HepG2 (cell line): ENCODE results near the gene RPRML. TPM values are rescaled to one million over a fixed set of nuclear protein-coding genes. Genes with fewer than 3 reads are reported as not detected.

ENCODE experiments used
- CSRNP1 ChIP-seq: sonication (generic); formaldehyde crosslinking; IDR thresholded peaks from 2 replicates; pipeline ENCODE4 v1.8.1; 2023; ENCODE audit warnings: mild to moderate bottlenecking, missing genetic modification reagents
- DNMT1 ChIP-seq: sonication (generic); formaldehyde crosslinking; IDR thresholded peaks from 2 replicates; pipeline ENCODE4 v1.5.1; 2020; ENCODE audit warnings: mild to moderate bottlenecking, missing genetic modification reagents
- MBNL3 ChIP-seq: fragments of 250-450 bp; sonication (Bioruptor Pico); conservative IDR thresholded peaks from 2 replicates; pipeline ENCODE4 v1.8.0; 2022; ENCODE audit warnings: mild to moderate bottlenecking, inconsistent platforms
- NFRKB ChIP-seq: fragments of 450-650 bp; IDR thresholded peaks from 2 replicates; pipeline ENCODE4 v1.6.1; 2017
- SALL2 ChIP-seq: sonication (generic); formaldehyde crosslinking; IDR thresholded peaks from 2 replicates; pipeline ENCODE4 v1.8.1; 2023; ENCODE audit warnings: mild to moderate bottlenecking, missing genetic modification reagents, inconsistent platforms
- STAT6 ChIP-seq: sonication (generic); formaldehyde crosslinking; IDR thresholded peaks from 2 replicates; pipeline ENCODE4 v1.4.0; 2020; ENCODE audit warnings: missing genetic modification reagents, mild to moderate bottlenecking, borderline replicate concordance
- ZNF460 ChIP-seq: sonication (generic); formaldehyde crosslinking; IDR thresholded peaks from 2 replicates; pipeline ENCODE4 v1.5.1; 2020; ENCODE audit warnings: missing genetic modification reagents, mild to moderate bottlenecking, borderline replicate concordance
- ZNF850 ChIP-seq: sonication (generic); formaldehyde crosslinking; conservative IDR thresholded peaks from 2 replicates; pipeline ENCODE4 v1.9.0; 2021; ENCODE audit warnings: mild to moderate bottlenecking, missing genetic modification reagents
- ZSCAN22 ChIP-seq: sonication (generic); formaldehyde crosslinking; IDR thresholded peaks from 2 replicates; pipeline ENCODE4 v1.4.0; 2020; ENCODE audit warnings: mild to moderate bottlenecking, missing genetic modification reagents
- polyA plus RNA-seq, 8 experiments: library from polyadenylated mRNA; depleted of rRNA in 3 of 8; stranded (reverse) in 7 of 8; unstranded in 1 of 8; fragments of >200 nt; fragmentation: Illumina TruSeq in 4 of 8; extraction: Trizol in 4 of 8; gene quantifications; 2 replicates each; pipeline versions ENCODE4 v1.2.1 to v1.2.3, GENCODE V29; 2011 to 2016; ENCODE audit warnings: low read depth in 4 of 8, missing spikeins in 1 of 8, mixed read lengths in 1 of 8; ENCODE audit not compliant: insufficient read depth in 1 of 8
- total RNA-seq, 5 experiments: library from RNA; depleted of rRNA; stranded (reverse); fragments of >200 nt; fragmentation: Illumina TruSeq; extraction: Trizol; gene quantifications; 2 replicates each; pipeline ENCODE4 v1.2.3, GENCODE V29; 2016; ENCODE audit warnings: low read depth in 1 of 5
- TF ChIP-seq, protein P1 (sequence below): sonication (generic); formaldehyde crosslinking; IDR thresholded peaks from 2 replicates; pipeline ENCODE4 v1.9.0; 2021; ENCODE audit warnings: mild to moderate bottlenecking, missing genetic modification reagents
- TF ChIP-seq, protein P2 (sequence below): IDR thresholded peaks from 2 replicates; pipeline ENCODE4 v1.6.1; 2012; ENCODE audit warnings: low read length, improper control_type of control experiment

Gene RPRML
- total and polyA plus RNA-seq, 2 of the 13 experiments (the other 11 are each of a cell fraction or from before 2014, with no cell fraction given) = not detected

DNA sequence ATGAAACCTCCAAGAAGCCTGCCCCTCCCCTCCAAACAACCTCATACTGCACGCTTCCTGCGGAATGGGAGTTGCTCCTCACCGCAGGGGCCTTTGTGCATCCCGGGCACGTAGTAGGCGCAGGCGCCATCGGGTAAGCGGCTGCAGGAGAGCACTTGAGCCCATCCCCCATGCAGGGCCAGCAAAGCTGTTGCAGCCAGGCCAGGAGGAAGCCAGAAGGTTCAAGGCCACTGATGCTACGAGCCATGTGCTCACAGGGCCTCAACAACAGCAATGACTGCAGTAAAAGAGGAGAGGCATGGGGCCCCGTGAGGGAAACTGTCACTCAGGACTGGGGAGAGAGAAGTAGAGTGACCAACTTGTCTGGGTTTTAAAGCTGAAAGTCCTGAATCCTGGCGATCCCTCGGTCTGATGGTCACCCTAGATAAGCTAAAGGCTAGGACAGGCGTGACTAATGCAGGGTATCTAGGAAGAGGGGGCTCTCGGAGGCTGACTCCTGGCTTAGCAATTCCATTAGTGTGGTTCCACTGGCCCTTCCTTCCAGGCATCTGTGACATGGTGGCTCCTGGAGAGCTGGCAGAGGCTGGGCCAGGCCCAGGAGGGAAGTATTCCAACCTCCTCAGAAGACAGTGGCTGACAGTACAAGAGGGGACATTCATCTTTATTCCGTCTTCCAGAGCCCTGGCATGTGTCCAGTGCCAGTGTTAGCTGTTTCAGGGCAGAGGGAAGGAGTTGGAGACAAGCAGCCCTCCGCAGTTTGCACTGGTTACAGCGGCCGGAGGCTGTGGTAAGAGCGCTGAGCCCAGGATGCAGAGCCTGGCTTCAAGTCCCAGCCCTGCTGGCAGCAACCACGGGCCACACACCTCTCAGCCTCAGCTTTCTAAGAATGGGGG lies 35.3 kb downstream of the RPRML start (continued):
- TF ChIP-seq, protein P1, sequence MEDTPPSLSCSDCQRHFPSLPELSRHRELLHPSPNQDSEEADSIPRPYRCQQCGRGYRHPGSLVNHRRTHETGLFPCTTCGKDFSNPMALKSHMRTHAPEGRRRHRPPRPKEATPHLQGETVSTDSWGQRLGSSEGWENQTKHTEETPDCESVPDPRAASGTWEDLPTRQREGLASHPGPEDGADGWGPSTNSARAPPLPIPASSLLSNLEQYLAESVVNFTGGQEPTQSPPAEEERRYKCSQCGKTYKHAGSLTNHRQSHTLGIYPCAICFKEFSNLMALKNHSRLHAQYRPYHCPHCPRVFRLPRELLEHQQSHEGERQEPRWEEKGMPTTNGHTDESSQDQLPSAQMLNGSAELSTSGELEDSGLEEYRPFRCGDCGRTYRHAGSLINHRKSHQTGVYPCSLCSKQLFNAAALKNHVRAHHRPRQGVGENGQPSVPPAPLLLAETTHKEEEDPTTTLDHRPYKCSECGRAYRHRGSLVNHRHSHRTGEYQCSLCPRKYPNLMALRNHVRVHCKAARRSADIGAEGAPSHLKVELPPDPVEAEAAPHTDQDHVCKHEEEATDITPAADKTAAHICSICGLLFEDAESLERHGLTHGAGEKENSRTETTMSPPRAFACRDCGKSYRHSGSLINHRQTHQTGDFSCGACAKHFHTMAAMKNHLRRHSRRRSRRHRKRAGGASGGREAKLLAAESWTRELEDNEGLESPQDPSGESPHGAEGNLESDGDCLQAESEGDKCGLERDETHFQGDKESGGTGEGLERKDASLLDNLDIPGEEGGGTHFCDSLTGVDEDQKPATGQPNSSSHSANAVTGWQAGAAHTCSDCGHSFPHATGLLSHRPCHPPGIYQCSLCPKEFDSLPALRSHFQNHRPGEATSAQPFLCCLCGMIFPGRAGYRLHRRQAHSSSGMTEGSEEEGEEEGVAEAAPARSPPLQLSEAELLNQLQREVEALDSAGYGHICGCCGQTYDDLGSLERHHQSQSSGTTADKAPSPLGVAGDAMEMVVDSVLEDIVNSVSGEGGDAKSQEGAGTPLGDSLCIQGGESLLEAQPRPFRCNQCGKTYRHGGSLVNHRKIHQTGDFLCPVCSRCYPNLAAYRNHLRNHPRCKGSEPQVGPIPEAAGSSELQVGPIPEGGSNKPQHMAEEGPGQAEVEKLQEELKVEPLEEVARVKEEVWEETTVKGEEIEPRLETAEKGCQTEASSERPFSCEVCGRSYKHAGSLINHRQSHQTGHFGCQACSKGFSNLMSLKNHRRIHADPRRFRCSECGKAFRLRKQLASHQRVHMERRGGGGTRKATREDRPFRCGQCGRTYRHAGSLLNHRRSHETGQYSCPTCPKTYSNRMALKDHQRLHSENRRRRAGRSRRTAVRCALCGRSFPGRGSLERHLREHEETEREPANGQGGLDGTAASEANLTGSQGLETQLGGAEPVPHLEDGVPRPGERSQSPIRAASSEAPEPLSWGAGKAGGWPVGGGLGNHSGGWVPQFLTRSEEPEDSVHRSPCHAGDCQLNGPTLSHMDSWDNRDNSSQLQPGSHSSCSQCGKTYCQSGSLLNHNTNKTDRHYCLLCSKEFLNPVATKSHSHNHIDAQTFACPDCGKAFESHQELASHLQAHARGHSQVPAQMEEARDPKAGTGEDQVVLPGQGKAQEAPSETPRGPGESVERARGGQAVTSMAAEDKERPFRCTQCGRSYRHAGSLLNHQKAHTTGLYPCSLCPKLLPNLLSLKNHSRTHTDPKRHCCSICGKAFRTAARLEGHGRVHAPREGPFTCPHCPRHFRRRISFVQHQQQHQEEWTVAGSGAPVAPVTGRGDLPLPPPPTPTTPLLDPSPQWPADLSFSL = peak; percentile 44; the same call in 1 of the 2 replicates
- peak; percentile 67; the same call in 1 of the 2 replicates for TF ChIP-seq CSRNP1 (CRISPR knock-in tag)
- TF ChIP-seq ZNF850 = no peak
- peak; percentile 70; the same call in 1 of the 2 replicates for TF ChIP-seq ZSCAN22 (CRISPR knock-in tag)
- no peak for TF ChIP-seq MBNL3 (CRISPR knock-in tag)
- TF ChIP-seq, protein P2, sequence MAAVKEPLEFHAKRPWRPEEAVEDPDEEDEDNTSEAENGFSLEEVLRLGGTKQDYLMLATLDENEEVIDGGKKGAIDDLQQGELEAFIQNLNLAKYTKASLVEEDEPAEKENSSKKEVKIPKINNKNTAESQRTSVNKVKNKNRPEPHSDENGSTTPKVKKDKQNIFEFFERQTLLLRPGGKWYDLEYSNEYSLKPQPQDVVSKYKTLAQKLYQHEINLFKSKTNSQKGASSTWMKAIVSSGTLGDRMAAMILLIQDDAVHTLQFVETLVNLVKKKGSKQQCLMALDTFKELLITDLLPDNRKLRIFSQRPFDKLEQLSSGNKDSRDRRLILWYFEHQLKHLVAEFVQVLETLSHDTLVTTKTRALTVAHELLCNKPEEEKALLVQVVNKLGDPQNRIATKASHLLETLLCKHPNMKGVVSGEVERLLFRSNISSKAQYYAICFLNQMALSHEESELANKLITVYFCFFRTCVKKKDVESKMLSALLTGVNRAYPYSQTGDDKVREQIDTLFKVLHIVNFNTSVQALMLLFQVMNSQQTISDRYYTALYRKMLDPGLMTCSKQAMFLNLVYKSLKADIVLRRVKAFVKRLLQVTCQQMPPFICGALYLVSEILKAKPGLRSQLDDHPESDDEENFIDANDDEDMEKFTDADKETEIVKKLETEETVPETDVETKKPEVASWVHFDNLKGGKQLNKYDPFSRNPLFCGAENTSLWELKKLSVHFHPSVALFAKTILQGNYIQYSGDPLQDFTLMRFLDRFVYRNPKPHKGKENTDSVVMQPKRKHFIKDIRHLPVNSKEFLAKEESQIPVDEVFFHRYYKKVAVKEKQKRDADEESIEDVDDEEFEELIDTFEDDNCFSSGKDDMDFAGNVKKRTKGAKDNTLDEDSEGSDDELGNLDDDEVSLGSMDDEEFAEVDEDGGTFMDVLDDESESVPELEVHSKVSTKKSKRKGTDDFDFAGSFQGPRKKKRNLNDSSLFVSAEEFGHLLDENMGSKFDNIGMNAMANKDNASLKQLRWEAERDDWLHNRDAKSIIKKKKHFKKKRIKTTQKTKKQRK = no peak
- peak; percentile 97; the same call in 1 of the 2 replicates for TF ChIP-seq STAT6 (CRISPR knock-in tag)
- peak; percentile 57; the same call in 1 of the 2 replicates for TF ChIP-seq ZNF460
- no peak; the same call in 1 of the 2 replicates for TF ChIP-seq DNMT1 (CRISPR knock-in tag)
- TF ChIP-seq SALL2 (CRISPR knock-in tag) = peak; percentile 85; the same call in 1 of the 2 replicates
- no peak for TF ChIP-seq NFRKB
